A673 (cell line): Measurements from ENCODE around the gene CDKN2B-AS1. TPM values are rescaled to one million over a fixed set of nuclear protein-coding genes. Genes with fewer than 3 reads are reported as not detected.

Experiments
- BruUV-seq: library from RNA; stranded (reverse); fragments of 400-500 nt; replicated peaks from 2 replicates; lab custom pipeline; 2021; lab: Mats Ljungman, UMichigan
- CTCF ChIA-PET: fragments of 300-600 bp; sonication (Branson Sonifier 250); formaldehyde crosslinking; loops from one replicate; lab custom pipeline; 2022; ENCODE audit warnings: antibody characterized with exemption; lab: Charles Lee
- POLR2A ChIA-PET: fragments of 300-600 bp; sonication (Branson Sonifier 250); formaldehyde crosslinking; loops from one replicate; lab custom pipeline; 2022; ENCODE audit warnings: antibody characterized with exemption; ENCODE audit not compliant: low non-redundant PET; lab: Charles Lee
- DNase-seq: peaks from one replicate; pipeline ENCODE4 v3.0.0-alpha.2; 2015; ENCODE audit warnings: low spot score
- H3K27ac ChIP-seq: fragments of 200-600 bp; sonication (generic); 2 replicates; pipeline ENCODE4 v1.5.1; 2016; ENCODE audit warnings: mixed run types, low read depth, mild to moderate bottlenecking, mixed read lengths, antibody characterized with exemption, low read length; ENCODE audit not compliant: poor library complexity, severe bottlenecking
- H3K27me3 ChIP-seq: fragments of 200-600 bp; sonication (generic); replicated peaks from 2 replicates; pipeline ENCODE4 v1.6.1; 2017; ENCODE audit warnings: mixed run types, low read depth, mild to moderate bottlenecking, mixed read lengths, antibody characterized with exemption, low read length; ENCODE audit not compliant: insufficient read depth, poor library complexity
- H3K36me3 ChIP-seq: fragments of 200-600 bp; sonication (generic); 2 replicates; pipeline ENCODE4 v1.6.1; 2016; ENCODE audit warnings: mixed run types, mild to moderate bottlenecking, mixed read lengths, antibody characterized with exemption, low read length; ENCODE audit not compliant: insufficient read depth, poor library complexity, severe bottlenecking
- H3K4me1 ChIP-seq: fragments of 200-600 bp; sonication (generic); 2 replicates; pipeline ENCODE4 v1.6.1; 2017; ENCODE audit warnings: mixed run types, mild to moderate bottlenecking, mixed read lengths, antibody characterized with exemption, low read length; ENCODE audit not compliant: insufficient read depth, poor library complexity, severe bottlenecking
- H3K4me3 ChIP-seq: fragments of 200-600 bp; sonication (generic); 2 replicates; pipeline ENCODE4 v1.5.1; 2016; ENCODE audit warnings: low read depth, mixed run types, mild to moderate bottlenecking, mixed read lengths, low read length; ENCODE audit not compliant: poor library complexity, severe bottlenecking
- H3K9me3 ChIP-seq: fragments of 200-600 bp; sonication (generic); 2 replicates; pipeline ENCODE4 v1.6.1; 2016; ENCODE audit warnings: mixed run types, low read depth, mild to moderate bottlenecking, mixed read lengths, antibody characterized with exemption, low read length; ENCODE audit not compliant: poor library complexity, severe bottlenecking
- CTCF ChIP-seq: fragments of 300-800, 200-600 bp; sonication (generic); conservative IDR thresholded peaks from 2 replicates; pipeline ENCODE4 v1.5.1; 2017; ENCODE audit warnings: low read depth, mild to moderate bottlenecking, antibody characterized with exemption, low read length, moderate library complexity, mixed read lengths
- EZH2 ChIP-seq: fragments of 200-600 bp; sonication (generic); IDR thresholded peaks from 2 replicates; pipeline ENCODE4 v1.6.1; 2017; ENCODE audit warnings: borderline replicate concordance, low read depth, mild to moderate bottlenecking, mixed read lengths, antibody characterized with exemption, low read length; ENCODE audit not compliant: poor library complexity, severe bottlenecking
- intact Hi-C: fragments of 100-400 bp; cut with micrococcal nuclease; formaldehyde crosslinking; loops from one replicate; pipeline ENCODE4 v1.10.0; 2022; ENCODE audit not compliant: unreplicated experiment
- total RNA-seq: library from RNA; stranded (reverse); gene quantifications from 2 replicates; pipeline ENCODE4 v1.2.3, GENCODE V29; 2021

Gene CDKN2B-AS1
- total RNA-seq, 1 experiment from 2014 or later, result not detected

- no peaks in the 10 kb centered on the region for H3K27me3 ChIP-seq
- TF ChIP-seq CTCF, result no peak
- no peak for TF ChIP-seq EZH2
- CTCF ChIA-PET, result no interaction called here
- no peak for DNase-seq
- intact Hi-C loops, result no loop called here
- no peak overlapping the region for H3K27ac ChIP-seq
- POLR2A ChIA-PET, result no interaction called here
- H3K4me3 ChIP-seq, result no peak overlapping the region
- H3K36me3 ChIP-seq, result no peaks in the 10 kb centered on the region
- H3K4me1 ChIP-seq, result no peaks in the 10 kb centered on the region
- BruUV-seq, result no TSS peak
- no peaks in the 10 kb centered on the region for H3K9me3 ChIP-seq
Measured at GRCh38 chr9:22010866-22011625, 16.5 kb downstream of the CDKN2B-AS1 start.

- H3K4me3 ChIP-seq, result no peak overlapping the region
- no peak overlapping the region for H3K27ac ChIP-seq
- no peaks in the 10 kb centered on the region for H3K36me3 ChIP-seq
- TF ChIP-seq EZH2, result no peak
- TF ChIP-seq CTCF, result no peak
- intact Hi-C loops, result no loop called here
- POLR2A ChIA-PET, result no interaction called here
- DNase-seq, result no peak
- BruUV-seq, result no TSS peak
- no peaks in the 10 kb centered on the region for H3K4me1 ChIP-seq
- CTCF ChIA-PET, result no interaction called here
- no peaks in the 10 kb centered on the region for H3K27me3 ChIP-seq
- H3K9me3 ChIP-seq, result no peaks in the 10 kb centered on the region
Measured at GRCh38 chr9:22022396-22022795, 27.8 kb downstream of the CDKN2B-AS1 start.

DNA sequence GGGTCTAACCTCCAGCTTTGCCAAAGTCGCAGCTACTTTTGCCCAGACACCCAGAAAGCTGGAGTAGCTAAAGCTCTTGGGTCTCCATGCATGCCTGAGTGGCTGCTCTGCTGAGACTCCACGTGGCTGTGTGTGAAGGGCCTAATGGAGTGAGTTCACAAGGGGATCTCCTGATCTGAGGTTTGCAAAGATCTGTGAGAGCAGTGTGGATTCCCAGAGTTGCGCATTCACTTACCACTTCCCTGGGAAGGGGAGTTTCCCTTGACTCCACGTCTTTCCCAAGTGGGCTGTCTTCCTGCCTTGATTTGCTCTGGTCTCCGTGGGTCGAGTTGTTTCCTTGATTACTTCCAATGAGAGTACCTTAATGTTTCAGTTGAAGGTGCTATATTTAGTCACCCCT lies 32.1 kb downstream of the CDKN2B-AS1 start:
- POLR2A ChIA-PET, result no interaction called here

More for the DNA sequence above, 32.1 kb downstream of the CDKN2B-AS1 start:
- Histone ChIP-seq H3K36me3 (no peaks in the 10 kb centered on the region), H3K4me3 (no peak overlapping the region), H3K27me3 (no peaks in the 10 kb centered on the region), H3K4me1 (no peaks in the 10 kb centered on the region), H3K27ac (no peak overlapping the region), H3K9me3 (no peaks in the 10 kb centered on the region)
- no TSS peak for BruUV-seq
- TF ChIP-seq CTCF, result no peak
- no peak for TF ChIP-seq EZH2
- no peak for DNase-seq
- CTCF ChIA-PET, result no interaction called here
- intact Hi-C loops, result no loop called here
